Caco-2 (cell line): ENCODE measurements around the gene PRPF19. TPM values are rescaled to one million over a fixed set of nuclear protein-coding genes. Genes with fewer than 3 reads are reported as not detected.
A peak's percentile ranks its signal among the peaks of the same experiment; 100 is the strongest.

Experiments used
- BruUV-seq: library from RNA; stranded (reverse); fragments of 400-500 nt; replicated peaks from 2 replicates; lab custom pipeline; 2021; lab: Mats Ljungman, UMichigan
- CTCF ChIA-PET: fragments of 300-600 bp; sonication (Branson Sonifier 250); formaldehyde crosslinking; loops from one replicate; lab custom pipeline; 2022; ENCODE audit warnings: antibody characterized with exemption; lab: Charles Lee
- POLR2A ChIA-PET: fragments of 300-600 bp; sonication (Branson Sonifier 250); formaldehyde crosslinking; loops from one replicate; lab custom pipeline; 2022; ENCODE audit warnings: antibody characterized with exemption; lab: Charles Lee
- DNase-seq, 2 experiments: peaks; one replicate each; pipeline versions ENCODE4 v3.0.0 to v3.0.0-alpha.2; 2020 to 2022
- H3K27me3 ChIP-seq: replicated peaks from 2 replicates; pipeline ENCODE4 v1.6.0; 2011; ENCODE audit warnings: low read length; ENCODE audit not compliant: control insufficient read depth, insufficient read depth
- H3K36me3 ChIP-seq: 2 replicates; pipeline ENCODE4 v1.5.1; 2011; ENCODE audit warnings: low read length; ENCODE audit not compliant: control insufficient read depth, insufficient read depth
- H3K4me1 ChIP-seq: fragments of 250-450 bp; sonication (Bioruptor Pico); 2 replicates; pipeline ENCODE4 v1.5.1; 2020; ENCODE audit warnings: mild to moderate bottlenecking
- H3K4me3 ChIP-seq: 2 replicates; pipeline ENCODE4 v1.5.1; 2011; ENCODE audit warnings: low read depth, mild to moderate bottlenecking, control low read depth, low read length
- H3K9me3 ChIP-seq: fragments of 250-450 bp; sonication (Bioruptor Pico); 2 replicates; pipeline ENCODE4 v1.5.1; 2020; ENCODE audit warnings: mild to moderate bottlenecking, moderate library complexity
- H3K27ac Mint-ChIP-seq: one replicate; pipeline ENCODE4 v1.8.0; 2022; ENCODE audit warnings: mixed read lengths; ENCODE audit not compliant: unreplicated experiment
- H3K27me3 Mint-ChIP-seq: one replicate; pipeline ENCODE4 v1.8.0; 2022; ENCODE audit warnings: mixed read lengths; ENCODE audit not compliant: insufficient read depth, unreplicated experiment
- H3K36me3 Mint-ChIP-seq: one replicate; pipeline ENCODE4 v1.8.0; 2022; ENCODE audit warnings: mild to moderate bottlenecking, mixed read lengths; ENCODE audit not compliant: insufficient read depth, unreplicated experiment
- H3K4me1 Mint-ChIP-seq: one replicate; pipeline ENCODE4 v1.8.0; 2022; ENCODE audit warnings: low read depth, mixed read lengths; ENCODE audit not compliant: unreplicated experiment
- H3K4me3 Mint-ChIP-seq: one replicate; pipeline ENCODE4 v1.8.0; 2022; ENCODE audit warnings: mild to moderate bottlenecking, moderate library complexity, mixed read lengths; ENCODE audit not compliant: unreplicated experiment
- H3K9me3 Mint-ChIP-seq: one replicate; pipeline ENCODE4 v1.8.0; 2022; ENCODE audit warnings: mixed read lengths; ENCODE audit not compliant: unreplicated experiment
- intact Hi-C: fragments of 100-400 bp; cut with micrococcal nuclease; formaldehyde crosslinking; loops from one replicate; pipeline ENCODE4 v1.10.0; 2022; ENCODE audit not compliant: unreplicated experiment
- total RNA-seq: library from RNA; stranded (reverse); gene quantifications from 2 replicates; pipeline ENCODE4 v1.2.3, GENCODE V29; 2022
- TF ChIP-seq, protein P1 (sequence below), 2 experiments: fragments of 200-600 bp in 1 of 2; IDR thresholded peaks; 1 replicate in 1 of 2; 2 replicates in 1 of 2; pipeline versions ENCODE4 v1.5.1 to v1.8.0; 2011 to 2022; ENCODE audit warnings: antibody characterized with exemption in 1 of 2, control low read depth in 1 of 2, inconsistent platforms in 1 of 2, low read depth in 1 of 2, low read length in 1 of 2, mild to moderate bottlenecking in 1 of 2, moderate library complexity in 1 of 2; ENCODE audit not compliant: insufficient read depth in 1 of 2, severe bottlenecking in 1 of 2, unreplicated experiment in 1 of 2

PRPF19 gene
- total RNA-seq, 1 experiment from 2014 or later = 183 TPM

GRCh38 chr11:60890696-60891095, 15.7 kb downstream of the PRPF19 start:
- Mint-ChIP-seq H3K36me3 (peaks cover 46% of the 10 kb centered on the region), H3K4me1 (peaks cover 7% of the 10 kb centered on the region), H3K27ac (no peak overlapping the region), H3K27me3 (no peaks in the 10 kb centered on the region), H3K9me3 (no peaks in the 10 kb centered on the region), H3K4me3 (no peak overlapping the region)
- no peak for DNase-seq
- intact Hi-C loops = no loop called here
- TF ChIP-seq, protein P1, sequence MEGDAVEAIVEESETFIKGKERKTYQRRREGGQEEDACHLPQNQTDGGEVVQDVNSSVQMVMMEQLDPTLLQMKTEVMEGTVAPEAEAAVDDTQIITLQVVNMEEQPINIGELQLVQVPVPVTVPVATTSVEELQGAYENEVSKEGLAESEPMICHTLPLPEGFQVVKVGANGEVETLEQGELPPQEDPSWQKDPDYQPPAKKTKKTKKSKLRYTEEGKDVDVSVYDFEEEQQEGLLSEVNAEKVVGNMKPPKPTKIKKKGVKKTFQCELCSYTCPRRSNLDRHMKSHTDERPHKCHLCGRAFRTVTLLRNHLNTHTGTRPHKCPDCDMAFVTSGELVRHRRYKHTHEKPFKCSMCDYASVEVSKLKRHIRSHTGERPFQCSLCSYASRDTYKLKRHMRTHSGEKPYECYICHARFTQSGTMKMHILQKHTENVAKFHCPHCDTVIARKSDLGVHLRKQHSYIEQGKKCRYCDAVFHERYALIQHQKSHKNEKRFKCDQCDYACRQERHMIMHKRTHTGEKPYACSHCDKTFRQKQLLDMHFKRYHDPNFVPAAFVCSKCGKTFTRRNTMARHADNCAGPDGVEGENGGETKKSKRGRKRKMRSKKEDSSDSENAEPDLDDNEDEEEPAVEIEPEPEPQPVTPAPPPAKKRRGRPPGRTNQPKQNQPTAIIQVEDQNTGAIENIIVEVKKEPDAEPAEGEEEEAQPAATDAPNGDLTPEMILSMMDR (IDR thresholded peaks at IDR 0.05; ENCODE audit: insufficient read depth in 1 of 2, low read depth in 1 of 2, low read length in 1 of 2, severe bottlenecking in 1 of 2, unreplicated experiment in 1 of 2) = no peak
- Histone ChIP-seq H3K9me3 (no peaks in the 10 kb centered on the region), H3K4me1 (no peaks in the 10 kb centered on the region), H3K4me3 (no peak overlapping the region), H3K27me3 (no peaks in the 10 kb centered on the region), H3K36me3 (no peaks in the 10 kb centered on the region)
- CTCF ChIA-PET = interaction anchor here (0.7 kb wide), 1 partner anchor 9 kb away, joined by 3 read pairs; no protein-coding TSS in a partner anchor
- BruUV-seq = no TSS peak
- POLR2A ChIA-PET = interaction anchor here (0.6 to 0.7 kb wide), 2 partner anchors 9 to 37 kb away, joined by 3 to 4 read pairs; no protein-coding TSS in a partner anchor

GRCh38 chr11:60889869-60890311, 16.5 kb downstream of the PRPF19 start:
- H3K9me3 ChIP-seq = no peaks in the 10 kb centered on the region
- ChIA-PET POLR2A (no interaction called here), CTCF (interaction anchor here (1.0 to 1.4 kb wide), 4 partner anchors 9 to 114 kb away, joined by 3 to 11 read pairs (median 5); no protein-coding TSS in a partner anchor)
- no peaks in the 10 kb centered on the region for H3K27me3 ChIP-seq
- peaks cover 39% of the 10 kb centered on the region for H3K36me3 Mint-ChIP-seq
- no peaks in the 10 kb centered on the region for H3K4me1 ChIP-seq
- peak overlapping the region; percentile 3 for H3K27ac Mint-ChIP-seq
- TF ChIP-seq, protein P1 (IDR thresholded peaks at IDR 0.05; ENCODE audit: insufficient read depth in 1 of 2, low read depth in 1 of 2, low read length in 1 of 2, severe bottlenecking in 1 of 2, unreplicated experiment in 1 of 2) = no peak
- no peaks in the 10 kb centered on the region for H3K27me3 Mint-ChIP-seq
- H3K4me1 Mint-ChIP-seq = peaks cover 7% of the 10 kb centered on the region
- no peaks in the 10 kb centered on the region for H3K9me3 Mint-ChIP-seq
- intact Hi-C loops = no loop called here
- peak in 1 of 2 experiments; percentile 31 for DNase-seq
- H3K4me3 ChIP-seq = no peak overlapping the region
- BruUV-seq = no TSS peak
- no peaks in the 10 kb centered on the region for H3K36me3 ChIP-seq
- H3K4me3 Mint-ChIP-seq = no peak overlapping the region

DNA sequence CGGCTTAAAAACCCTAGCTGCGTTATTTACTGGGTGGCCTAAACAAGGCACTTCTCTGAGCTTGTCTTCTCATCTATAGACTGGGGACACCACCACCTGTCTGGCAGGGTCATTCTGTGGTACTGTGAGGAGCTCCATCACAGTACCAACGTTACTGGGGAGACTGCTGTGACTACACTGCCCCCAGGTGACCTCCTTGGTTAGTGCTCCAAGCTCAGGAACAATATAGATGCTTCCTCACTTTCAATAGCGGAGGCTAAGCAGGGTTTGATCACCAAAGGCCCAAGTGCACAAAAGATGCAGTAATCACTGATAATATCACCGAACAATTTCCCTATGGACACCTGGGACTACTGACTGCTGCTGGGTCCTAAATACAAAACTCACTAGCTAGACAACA, 18.8 kb downstream of the PRPF19 start:
- H3K27me3 ChIP-seq = no peaks in the 10 kb centered on the region
- peak; percentile 67 to 75 for DNase-seq

More for the DNA sequence above, 18.8 kb downstream of the PRPF19 start:
- H3K27me3 Mint-ChIP-seq = no peaks in the 10 kb centered on the region
- H3K4me3 ChIP-seq = no peak overlapping the region
- ChIA-PET CTCF (interaction anchor here (0.6 to 2.2 kb wide), 22 partner anchors 12 to 230 kb away, joined by 3 to 200 read pairs (median 5); partner anchors contain the start of genes PRPF19, PTGDR2 and TMEM109), POLR2A (no interaction called here)
- peaks cover 20% of the 10 kb centered on the region for H3K36me3 Mint-ChIP-seq
- no peaks in the 10 kb centered on the region for H3K4me1 ChIP-seq
- no TSS peak for BruUV-seq
- no peaks in the 10 kb centered on the region for H3K36me3 ChIP-seq
- intact Hi-C loops = loop anchor here (1.0 kb wide), 3 partner anchors 56 to 186 kb away; no protein-coding TSS in a partner anchor
- no peaks in the 10 kb centered on the region for H3K9me3 Mint-ChIP-seq
- TF ChIP-seq, protein P1 (IDR thresholded peaks at IDR 0.05; ENCODE audit: insufficient read depth in 1 of 2, low read depth in 1 of 2, low read length in 1 of 2, severe bottlenecking in 1 of 2, unreplicated experiment in 1 of 2) = peak; percentile 72 to 87
- no peak overlapping the region for H3K4me3 Mint-ChIP-seq
- no peak overlapping the region for H3K27ac Mint-ChIP-seq
- peaks cover 7% of the 10 kb centered on the region for H3K4me1 Mint-ChIP-seq
- no peaks in the 10 kb centered on the region for H3K9me3 ChIP-seq
